Uterus (tissue), 4 donors: ENCODE data around the gene PPP2R3A. TPM values are rescaled to one million over a fixed set of nuclear protein-coding genes. Genes with fewer than 3 reads are reported as not detected.

Experiments used
- DNase-seq, 2 donors: peaks; one replicate each; pipeline ENCODE4 v3.0.0-alpha.2; 2019 to 2020
- H3K27ac ChIP-seq, 2 donors: fragments of 200-600 bp; sonication (generic); 1 replicate in 1 of 2; 2 replicates in 1 of 2; pipeline ENCODE4 v1.5.1; 2016 to 2018
- H3K27me3 ChIP-seq, 2 donors: fragments of 200-600 bp; sonication (generic); one replicate each; pipeline ENCODE4 v1.5.1; 2018 to 2019; ENCODE audit warnings: control low read depth in 1 of 2
- H3K36me3 ChIP-seq, 2 donors: fragments of 200-600 bp; sonication (generic); one replicate each; pipeline ENCODE4 v1.5.1; 2019; ENCODE audit warnings: control low read depth in 1 of 2
- H3K4me1 ChIP-seq, 2 donors: fragments of 200-600 bp; sonication (generic); one replicate each; pipeline ENCODE4 v1.5.1; 2018 to 2019; ENCODE audit warnings: control low read depth in 1 of 2
- H3K4me3 ChIP-seq, 2 donors: fragments of 200-600 bp; sonication (generic); 1 replicate in 1 of 2; 2 replicates in 1 of 2; pipeline ENCODE4 v1.5.1; 2018 to 2019; ENCODE audit warnings: mild to moderate bottlenecking in 1 of 2
- H3K9me3 ChIP-seq, 2 donors: fragments of 200-600 bp; sonication (generic); one replicate each; pipeline ENCODE4 v1.5.1; 2019; ENCODE audit warnings: control low read depth in 1 of 2
- CTCF ChIP-seq, 4 experiments: fragments of 200-600 bp in 2 of 4; fragments of 450-650 bp in 2 of 4; sonication (generic) in 2 of 4; IDR thresholded peaks; one replicate each; pipeline ENCODE4 v1.5.1; 2016 to 2019; ENCODE audit warnings: antibody characterized with exemption in 4 of 4, mild to moderate bottlenecking in 2 of 4, moderate library complexity in 1 of 4
- POLR2A ChIP-seq, 2 donors: fragments of 450-650 bp; IDR thresholded peaks; one replicate each; pipeline ENCODE4 v1.6.1; 2016; ENCODE audit warnings: antibody characterized with exemption in 2 of 2, mild to moderate bottlenecking in 1 of 2, moderate library complexity in 1 of 2
- intact Hi-C: fragments of 100-400 bp; cut with DNase I; formaldehyde crosslinking; loops from one replicate; pipeline ENCODE4 v1.15.1; 2023; ENCODE audit warnings: low total_unique reads
- total RNA-seq, 4 donors: library from RNA; depleted of rRNA in 3 of 4; stranded (reverse); fragments of >200 nt in 3 of 4; gene quantifications; one replicate each; pipeline versions ENCODE4 v1.1.0 to v1.2.4, GENCODE V29; 2014 to 2023
- donor health status: DM: yes; HTN: yes; CAD: no.

The PPP2R3A gene
- total RNA-seq, 4 donors from 2014 or later = 8.5 to 22.9 (median 18.1) TPM

- no peaks in the 10 kb centered on the region for H3K36me3 ChIP-seq
- H3K27me3 ChIP-seq = no peaks in the 10 kb centered on the region
- no peak overlapping the region for H3K27ac ChIP-seq
- no peak overlapping the region for H3K4me3 ChIP-seq
- no peak for DNase-seq
- H3K9me3 ChIP-seq = peaks cover 0 to 2% of the 10 kb centered on the region in 2 donors
- intact Hi-C loops = no loop called here
- H3K4me1 ChIP-seq = no peaks in the 10 kb centered on the region
- TF ChIP-seq POLR2A (IDR thresholded peaks at IDR 0.05) = no peak
- no peak for TF ChIP-seq CTCF (IDR thresholded peaks at IDR 0.05)
These were observed 128.2 kb downstream of the PPP2R3A start for GRCh38 chr3:136093771-136094170.

DNA sequence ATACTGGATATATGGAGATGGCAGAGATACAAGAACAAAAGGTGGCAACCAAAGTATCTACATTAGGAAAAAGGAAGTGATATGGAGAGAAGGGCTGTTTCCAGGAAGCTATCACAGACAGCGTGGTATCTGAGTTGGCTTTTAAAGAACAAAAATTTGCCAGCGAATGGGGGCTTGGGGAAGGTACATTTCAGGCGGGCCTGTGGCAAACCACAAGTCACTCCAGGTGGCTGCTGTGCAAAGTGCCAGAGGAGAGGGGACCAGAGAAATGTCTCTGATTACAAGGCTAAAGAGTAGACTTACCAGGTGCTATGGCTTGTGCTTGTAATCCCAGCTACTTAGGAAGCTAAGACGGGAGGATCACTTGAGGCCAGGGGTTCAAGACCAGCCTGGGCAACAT lies 139.5 kb downstream of the PPP2R3A start:
- TF ChIP-seq POLR2A (IDR thresholded peaks at IDR 0.05) = no peak
- no peak for TF ChIP-seq CTCF (IDR thresholded peaks at IDR 0.05)
- Histone ChIP-seq H3K36me3 (no peaks in the 10 kb centered on the region), H3K27me3 (no peaks in the 10 kb centered on the region), H3K4me1 (no peaks in the 10 kb centered on the region), H3K9me3 (no peaks in the 10 kb centered on the region), H3K4me3 (no peak overlapping the region), H3K27ac (no peak overlapping the region)
- no peak for DNase-seq
- intact Hi-C loops = no loop called here

GRCh38 chr3:136106101-136106500 lies 140.6 kb downstream of the PPP2R3A start:
- Histone ChIP-seq H3K27ac (no peak overlapping the region), H3K9me3 (no peaks in the 10 kb centered on the region), H3K4me3 (no peak overlapping the region), H3K36me3 (no peaks in the 10 kb centered on the region), H3K27me3 (no peaks in the 10 kb centered on the region), H3K4me1 (no peaks in the 10 kb centered on the region)
- no peak for DNase-seq
- intact Hi-C loops = no loop called here
- TF ChIP-seq POLR2A (IDR thresholded peaks at IDR 0.05) = no peak
- TF ChIP-seq CTCF (IDR thresholded peaks at IDR 0.05) = no peak

GRCh38 chr3:136109499-136109898 lies 144.0 kb downstream of the PPP2R3A start:
- intact Hi-C loops = no loop called here
- Histone ChIP-seq H3K36me3 (no peaks in the 10 kb centered on the region), H3K4me3 (no peak overlapping the region), H3K4me1 (no peaks in the 10 kb centered on the region), H3K27me3 (no peaks in the 10 kb centered on the region), H3K27ac (no peak overlapping the region), H3K9me3 (no peaks in the 10 kb centered on the region)
- TF ChIP-seq CTCF (IDR thresholded peaks at IDR 0.05) (no peak), POLR2A (IDR thresholded peaks at IDR 0.05) (no peak)
- DNase-seq = no peak

GRCh38 chr3:136110481-136110880 lies 145.0 kb downstream of the PPP2R3A start:
- Histone ChIP-seq H3K4me3 (no peak overlapping the region), H3K9me3 (no peaks in the 10 kb centered on the region), H3K27ac (no peak overlapping the region), H3K27me3 (no peaks in the 10 kb centered on the region), H3K4me1 (no peaks in the 10 kb centered on the region), H3K36me3 (no peaks in the 10 kb centered on the region)
- TF ChIP-seq CTCF (IDR thresholded peaks at IDR 0.05) (no peak), POLR2A (IDR thresholded peaks at IDR 0.05) (no peak)
- DNase-seq = no peak
- intact Hi-C loops = no loop called here
